SH-SY5Y (cell line): ENCODE results near the gene ZBTB4.

Experiments
- GATA2 ChIP-seq: IDR thresholded peaks from 2 replicates; pipeline ENCODE4 v1.6.1; 2011; ENCODE audit warnings: mild to moderate bottlenecking, low read depth, low read length
- GATA3 ChIP-seq: IDR thresholded peaks from 2 replicates; pipeline ENCODE4 v1.6.1; 2011; ENCODE audit warnings: low read depth, mild to moderate bottlenecking, low read length, moderate library complexity

GRCh38 chr17:7496470-7497183, 17.2 kb upstream of the ZBTB4 start:
- TF ChIP-seq GATA2 (no peak), GATA3 (no peak)
